GM12865 (cell line): ENCODE results near the gene CEMIP.

Experiments
- DNase-seq: peaks from one replicate; pipeline ENCODE4 v3.0.0; 2010; ENCODE audit warnings: low read depth
- H3K4me3 ChIP-seq: 2 replicates; pipeline ENCODE4 v1.5.1; 2011; ENCODE audit warnings: mild to moderate bottlenecking, low read depth, low read length, control low read depth
- TF ChIP-seq, protein P1 (sequence below): IDR thresholded peaks from 2 replicates; pipeline ENCODE4 v1.5.1; 2011; ENCODE audit warnings: low read length, control low read depth, low read depth, inconsistent platforms; ENCODE audit not compliant: insufficient read depth; ENCODE audit errors: missing control alignments

The CEMIP gene

DNA sequence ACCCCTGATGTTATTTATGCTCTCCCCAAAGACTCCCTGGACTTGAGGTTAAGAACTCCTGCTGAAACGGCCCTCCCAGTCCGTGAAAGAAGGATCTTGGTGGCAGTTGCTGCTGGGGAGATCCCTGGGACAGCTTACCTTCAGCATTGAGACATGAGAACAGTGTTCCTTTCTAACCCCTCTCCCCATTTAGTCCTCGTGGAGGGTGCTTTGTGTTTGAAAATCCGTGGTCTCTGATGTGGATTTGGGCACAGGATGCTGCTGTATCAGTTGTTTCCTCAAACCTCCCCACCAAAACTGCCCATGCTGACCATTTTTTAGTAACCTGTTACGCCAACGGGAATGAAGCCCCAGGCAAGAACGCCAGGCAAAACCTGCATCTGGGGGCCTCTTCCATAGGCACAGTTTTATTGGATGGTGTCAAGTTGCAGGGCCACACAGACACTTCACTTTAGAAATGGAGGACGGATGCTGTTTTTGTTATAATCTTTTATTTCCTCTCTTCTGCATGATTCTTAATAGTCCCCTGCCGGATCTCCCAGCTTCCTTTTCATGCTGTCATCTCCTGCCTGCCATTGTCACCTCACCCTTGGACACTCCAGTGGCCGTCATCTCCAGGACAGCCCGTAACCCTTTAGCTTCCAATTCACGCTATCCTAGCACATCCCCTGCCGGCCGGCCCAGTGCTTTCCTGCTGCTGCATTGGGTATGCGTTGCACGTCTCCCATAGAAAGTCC, 31.7 kb upstream of the CEMIP start:
- no peak for DNase-seq
- no peak overlapping the region for H3K4me3 ChIP-seq
- TF ChIP-seq, protein P1, sequence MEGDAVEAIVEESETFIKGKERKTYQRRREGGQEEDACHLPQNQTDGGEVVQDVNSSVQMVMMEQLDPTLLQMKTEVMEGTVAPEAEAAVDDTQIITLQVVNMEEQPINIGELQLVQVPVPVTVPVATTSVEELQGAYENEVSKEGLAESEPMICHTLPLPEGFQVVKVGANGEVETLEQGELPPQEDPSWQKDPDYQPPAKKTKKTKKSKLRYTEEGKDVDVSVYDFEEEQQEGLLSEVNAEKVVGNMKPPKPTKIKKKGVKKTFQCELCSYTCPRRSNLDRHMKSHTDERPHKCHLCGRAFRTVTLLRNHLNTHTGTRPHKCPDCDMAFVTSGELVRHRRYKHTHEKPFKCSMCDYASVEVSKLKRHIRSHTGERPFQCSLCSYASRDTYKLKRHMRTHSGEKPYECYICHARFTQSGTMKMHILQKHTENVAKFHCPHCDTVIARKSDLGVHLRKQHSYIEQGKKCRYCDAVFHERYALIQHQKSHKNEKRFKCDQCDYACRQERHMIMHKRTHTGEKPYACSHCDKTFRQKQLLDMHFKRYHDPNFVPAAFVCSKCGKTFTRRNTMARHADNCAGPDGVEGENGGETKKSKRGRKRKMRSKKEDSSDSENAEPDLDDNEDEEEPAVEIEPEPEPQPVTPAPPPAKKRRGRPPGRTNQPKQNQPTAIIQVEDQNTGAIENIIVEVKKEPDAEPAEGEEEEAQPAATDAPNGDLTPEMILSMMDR: no peak

DNA sequence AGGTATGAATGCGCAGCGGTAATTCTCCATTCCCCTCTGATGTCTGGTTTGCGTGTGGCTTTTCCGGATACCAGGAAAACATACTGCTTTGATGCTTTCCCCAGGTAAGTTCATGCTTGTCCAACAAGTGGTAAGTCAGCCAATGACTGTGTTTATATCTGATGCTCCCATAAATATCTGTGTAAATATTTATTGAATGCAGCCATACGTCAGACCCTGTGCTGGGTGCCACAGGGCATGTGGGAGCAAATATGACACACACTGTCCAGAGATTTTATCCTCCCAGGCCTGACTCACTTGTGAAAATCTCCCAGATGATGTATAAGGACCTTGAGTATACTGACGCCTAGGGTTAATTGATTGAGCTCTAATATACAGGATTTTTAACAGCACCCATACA, 29.6 kb upstream of the CEMIP start:
- no peak overlapping the region for H3K4me3 ChIP-seq
- TF ChIP-seq, protein P1: no peak

DNA sequence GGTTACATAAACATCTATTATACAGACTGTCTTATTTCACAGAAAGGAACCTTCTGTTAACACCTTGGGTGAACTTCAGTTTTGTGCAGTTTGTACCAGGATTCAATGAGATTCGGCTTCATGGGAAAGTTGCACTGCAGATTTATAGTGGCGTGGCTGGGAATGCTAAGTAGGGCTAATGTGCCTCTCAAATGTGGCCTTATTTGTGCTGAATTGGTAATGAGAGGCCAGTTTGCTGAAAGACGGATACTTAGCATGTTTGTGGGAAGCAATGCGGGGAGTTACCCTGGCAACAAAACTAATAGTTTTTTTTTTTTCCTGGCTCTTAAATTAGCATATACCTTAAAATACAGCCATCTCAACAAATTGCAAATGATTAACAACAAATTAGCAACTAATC, 28.6 kb upstream of the CEMIP start:
- TF ChIP-seq, protein P1: no peak
- no peak overlapping the region for H3K4me3 ChIP-seq

More for the DNA sequence above, 29.6 kb upstream of the CEMIP start:
- DNase-seq: no peak

DNA sequence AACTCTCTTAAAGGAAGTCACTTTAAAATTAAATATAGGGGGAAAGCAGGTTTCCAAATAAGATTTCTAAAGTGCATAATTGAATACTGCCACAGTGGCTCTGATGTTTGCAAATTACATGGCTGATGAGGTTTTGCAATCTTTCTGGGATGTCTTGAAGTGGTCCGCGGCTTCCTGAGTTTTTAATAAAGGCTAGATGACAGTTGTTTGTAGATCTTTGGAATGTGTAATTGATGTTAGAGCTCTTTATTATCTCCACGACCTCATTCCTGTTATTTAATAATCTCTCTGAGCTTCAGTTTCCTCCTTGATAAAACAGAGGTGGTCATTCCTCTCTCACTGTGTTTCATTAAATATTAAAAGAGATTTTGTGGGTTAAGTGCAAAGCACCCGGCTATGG, 27.0 kb upstream of the CEMIP start:
- no peak for DNase-seq
- TF ChIP-seq, protein P1: no peak
- H3K4me3 ChIP-seq: no peak overlapping the region

More for the DNA sequence above, 28.6 kb upstream of the CEMIP start:
- DNase-seq: no peak

DNA sequence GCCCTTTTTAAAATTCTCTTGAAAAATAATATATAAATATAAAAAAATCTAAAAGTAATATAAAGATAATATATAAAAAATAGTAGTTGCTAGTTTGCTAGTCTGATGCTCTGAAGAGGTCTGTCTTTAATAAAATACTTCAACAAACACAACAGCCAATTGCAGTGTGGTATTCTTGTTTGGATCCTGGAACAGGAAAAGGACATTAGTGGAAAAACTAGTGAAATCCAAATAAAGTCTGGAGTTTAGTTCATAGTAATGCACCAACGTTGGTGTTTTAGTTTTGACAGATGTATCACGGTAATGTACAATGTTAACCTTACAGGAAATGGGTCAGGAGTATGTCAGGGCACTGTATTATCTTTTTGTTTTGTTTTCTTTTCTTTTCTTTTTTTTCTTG, 26.0 kb upstream of the CEMIP start:
- H3K4me3 ChIP-seq: no peak overlapping the region
- TF ChIP-seq, protein P1: no peak
- DNase-seq: no peak

DNA sequence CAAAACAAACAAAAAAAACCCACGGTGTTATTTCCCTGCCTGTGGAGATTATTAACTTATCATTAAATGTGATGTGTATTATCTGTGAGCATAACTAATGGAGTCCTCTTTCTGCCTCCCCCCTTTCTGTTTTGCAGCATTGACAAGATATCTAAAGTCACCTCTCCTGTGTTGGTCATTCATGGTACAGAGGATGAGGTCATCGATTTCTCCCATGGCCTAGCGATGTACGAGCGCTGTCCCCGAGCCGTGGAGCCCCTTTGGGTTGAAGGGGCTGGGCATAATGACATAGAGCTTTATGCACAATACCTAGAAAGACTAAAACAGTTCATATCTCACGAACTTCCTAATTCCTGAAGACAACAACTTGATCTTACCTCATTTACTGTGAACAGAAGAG, 25.2 kb upstream of the CEMIP start:
- no peak overlapping the region for H3K4me3 ChIP-seq
- TF ChIP-seq, protein P1: no peak
- no peak for DNase-seq

DNA sequence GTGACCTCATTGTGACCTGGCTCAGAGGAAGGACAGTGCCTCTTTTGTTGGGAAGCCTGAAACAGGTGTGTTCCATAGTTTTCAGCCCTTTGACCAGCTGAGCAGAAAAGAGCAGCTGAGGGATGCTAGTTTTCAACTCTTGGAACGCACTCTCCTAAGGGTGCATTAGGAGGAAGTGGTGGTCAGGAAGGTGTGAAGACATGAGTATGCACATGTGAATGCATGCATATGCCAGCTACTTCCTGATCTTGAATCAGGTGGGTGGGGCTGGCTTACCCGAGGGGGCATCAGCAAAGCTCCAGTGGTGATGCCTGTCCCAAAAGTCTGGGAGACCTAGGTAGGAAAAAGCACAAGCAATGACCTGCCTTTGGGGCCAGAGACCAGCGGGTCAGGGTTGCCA, 23.3 kb upstream of the CEMIP start:
- DNase-seq: no peak
- no peak overlapping the region for H3K4me3 ChIP-seq
- TF ChIP-seq, protein P1: no peak
